ENCODE data around the gene CD244.
"Not testable (repeated sequence)": the region's sequence is repeated elsewhere in the genome, so short reads cannot be mapped to it uniquely, and the experiment has no call there.

Gene CD244

GRCh38 chr1:160862203-160863060 is at the start of gene CD244:
TSS of gene CD244 (minus strand) at chr1:160862887. CDS start at chr1:160862677, 210 bp downstream.
- DNase-seq: no peak

GRCh38 chr1:160911925-160912324 is 49.2 kb upstream of the CD244 start:
- no peak for DNase-seq

GRCh38 chr1:160911441-160911840 is 48.8 kb upstream of the CD244 start:
- DNase-seq: no peak

GRCh38 chr1:160910170-160910750 is 47.6 kb upstream of the CD244 start:
- no peak for DNase-seq

- DNase-seq: no peak
Measured at GRCh38 chr1:160907976-160908375, 45.3 kb upstream of the CD244 start.

- no peak for DNase-seq
Measured at GRCh38 chr1:160905617-160905989, 42.9 kb upstream of the CD244 start.

GRCh38 chr1:160904783-160905616 is 42.3 kb upstream of the CD244 start:
- no peak for DNase-seq

- not testable (repeated sequence) for DNase-seq
Measured at GRCh38 chr1:160902251-160902650, 39.6 kb upstream of the CD244 start.

GRCh38 chr1:160901768-160902167 is 39.1 kb upstream of the CD244 start:
- DNase-seq: no peak

- not testable (repeated sequence) for DNase-seq
Measured at GRCh38 chr1:160900683-160901082, 38.0 kb upstream of the CD244 start.

GRCh38 chr1:160894368-160895135 is 31.9 kb upstream of the CD244 start:
- DNase-seq: not testable (repeated sequence)

GRCh38 chr1:160891474-160891873 is 28.8 kb upstream of the CD244 start:
- DNase-seq: no peak

GRCh38 chr1:160888926-160889325 is 26.2 kb upstream of the CD244 start:
- no peak for DNase-seq

- no peak for DNase-seq
Measured at GRCh38 chr1:160887071-160887470, 24.4 kb upstream of the CD244 start.

- DNase-seq: no peak
Measured at GRCh38 chr1:160885042-160885441, 22.4 kb upstream of the CD244 start, which contains the start of gene ITLN1. TSS of gene ITLN1 (minus strand) at chr1:160885180. CDS start at chr1:160884877, 303 bp downstream.

GRCh38 chr1:160884579-160884978 is 21.9 kb upstream of the CD244 start:
- DNase-seq: no peak

- no peak for DNase-seq
Measured at GRCh38 chr1:160883581-160884513, 21.2 kb upstream of the CD244 start.

- no peak for DNase-seq
Measured at GRCh38 chr1:160882582-160882981, 19.9 kb upstream of the CD244 start.

- DNase-seq: not testable (repeated sequence)
Measured at GRCh38 chr1:160881264-160881663, 18.6 kb upstream of the CD244 start.

GRCh38 chr1:160880216-160880615 is 17.5 kb upstream of the CD244 start:
- no peak for DNase-seq

GRCh38 chr1:160879056-160879455 is 16.4 kb upstream of the CD244 start:
- DNase-seq: no peak

Data from amniotic stem cell (primary cell).